Esophagus muscularis mucosa (tissue), 4 donors: ENCODE data around the gene SPINT4. TPM values are rescaled to one million over a fixed set of nuclear protein-coding genes. Genes with fewer than 3 reads are reported as not detected.
"Not testable (repeated sequence)": the region's sequence is repeated elsewhere in the genome, so short reads cannot be mapped to it uniquely, and the experiment has no call there.

Source experiments
- DNase-seq: peaks from one replicate; pipeline ENCODE4 v3.0.0-alpha.2; 2017; ENCODE audit errors: extremely low spot score
- H3K27ac ChIP-seq, 4 donors: fragments of 200-600 bp; sonication (generic); replicated peaks in 1 of 4; 1 replicate in 3 of 4; 2 replicates in 1 of 4; pipeline ENCODE4 v1.5.1; 2016 to 2019; ENCODE audit warnings: mild to moderate bottlenecking in 1 of 4
- H3K27me3 ChIP-seq, 4 donors: fragments of 200-600 bp; sonication (generic); one replicate each; pipeline versions ENCODE4 v1.5.1 to v1.6.0; 2016 to 2019
- H3K36me3 ChIP-seq, 4 donors: fragments of 200-600 bp; sonication (generic); one replicate each; pipeline ENCODE4 v1.5.1; 2016 to 2019
- H3K4me1 ChIP-seq, 4 donors: fragments of 200-600 bp; sonication (generic); one replicate each; pipeline ENCODE4 v1.5.1; 2016 to 2019
- H3K4me3 ChIP-seq, 4 donors: fragments of 200-600 bp; sonication (generic); 1 replicate in 2 of 4; 2 replicates in 2 of 4; pipeline ENCODE4 v1.5.1; 2016 to 2019; ENCODE audit warnings: mild to moderate bottlenecking in 4 of 4, moderate library complexity in 1 of 4
- H3K9me3 ChIP-seq, 4 donors: fragments of 200-600 bp; sonication (generic); 1 replicate in 3 of 4; 2 replicates in 1 of 4; pipeline ENCODE4 v1.5.1; 2016 to 2019
- EP300 ChIP-seq: sonication (generic); formaldehyde crosslinking; IDR thresholded peaks from one replicate; pipeline ENCODE4 v1.6.1; 2017; ENCODE audit warnings: antibody characterized with exemption
- POLR2A ChIP-seq: fragments of 450-650 bp; IDR thresholded peaks from one replicate; pipeline ENCODE4 v1.6.1; 2017; ENCODE audit warnings: antibody characterized with exemption, moderate library complexity, mild to moderate bottlenecking, low read depth
- POLR2AphosphoS5 ChIP-seq, 2 donors: sonication (generic); formaldehyde crosslinking; IDR thresholded peaks; one replicate each; pipeline ENCODE4 v1.6.1; 2017; ENCODE audit warnings: antibody characterized with exemption in 2 of 2
- WGBS: methylation state at CpG from one replicate; pipeline ENCODE4 v1.1.5; 2018; 5-methylcytosine and 5-hydroxymethylcytosine counted together
- intact Hi-C: fragments of 100-400 bp; cut with DNase I; formaldehyde crosslinking; loops from one replicate; pipeline ENCODE4 v1.15.1; 2023
- total RNA-seq, 4 donors: library from RNA; depleted of rRNA; stranded (reverse); fragments of >200 nt; gene quantifications; one replicate each; pipeline versions ENCODE4 v1.1.0 to v1.2.1, GENCODE V29; 2016
- TF ChIP-seq, protein P1 (sequence below), 3 experiments: fragments of 200-600 bp in 2 of 3; fragments of 450-650 bp in 1 of 3; sonication (generic) in 2 of 3; IDR thresholded peaks; one replicate each; pipeline ENCODE4 v1.5.1; 2017 to 2019; ENCODE audit warnings: antibody characterized with exemption in 3 of 3, mild to moderate bottlenecking in 2 of 3, moderate library complexity in 1 of 3

SPINT4 gene
- total RNA-seq, 4 donors from 2014 or later: not detected

DNA sequence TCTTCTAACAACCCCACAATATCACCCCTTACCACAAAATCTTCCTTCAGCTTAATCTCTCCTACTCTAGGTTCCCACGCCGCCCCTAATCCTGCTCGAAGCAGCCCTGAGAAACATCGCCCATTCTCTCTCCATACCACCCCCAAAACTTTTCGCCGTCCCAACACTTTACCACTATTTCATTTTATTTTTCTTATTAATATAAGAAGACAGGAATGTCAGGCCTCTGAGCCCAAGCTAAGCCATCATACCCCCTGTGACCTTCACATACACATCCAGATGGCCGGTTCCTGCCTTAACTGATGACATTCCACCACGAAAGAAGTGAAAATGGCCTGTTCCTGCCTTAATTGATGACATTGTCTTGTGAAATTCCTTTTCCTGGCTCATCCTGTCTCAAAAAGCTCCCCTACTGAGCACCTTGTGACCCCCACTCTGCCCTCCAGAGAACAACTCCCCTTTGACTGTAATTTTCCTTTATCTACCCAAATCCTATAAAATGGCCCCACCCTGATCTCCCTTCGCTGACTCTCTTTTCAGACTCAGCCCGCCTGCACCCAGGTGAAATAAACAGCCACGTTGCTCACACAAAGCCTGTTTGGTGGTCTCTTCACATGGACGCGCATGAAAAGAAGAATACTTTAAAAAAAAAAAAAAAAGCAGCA is 42.6 kb downstream of the SPINT4 start:
- not testable (repeated sequence) for H3K27ac ChIP-seq, H3K36me3 ChIP-seq
- 82% methylated on average over 13 of the region's 13 CpGs for WGBS

DNA sequence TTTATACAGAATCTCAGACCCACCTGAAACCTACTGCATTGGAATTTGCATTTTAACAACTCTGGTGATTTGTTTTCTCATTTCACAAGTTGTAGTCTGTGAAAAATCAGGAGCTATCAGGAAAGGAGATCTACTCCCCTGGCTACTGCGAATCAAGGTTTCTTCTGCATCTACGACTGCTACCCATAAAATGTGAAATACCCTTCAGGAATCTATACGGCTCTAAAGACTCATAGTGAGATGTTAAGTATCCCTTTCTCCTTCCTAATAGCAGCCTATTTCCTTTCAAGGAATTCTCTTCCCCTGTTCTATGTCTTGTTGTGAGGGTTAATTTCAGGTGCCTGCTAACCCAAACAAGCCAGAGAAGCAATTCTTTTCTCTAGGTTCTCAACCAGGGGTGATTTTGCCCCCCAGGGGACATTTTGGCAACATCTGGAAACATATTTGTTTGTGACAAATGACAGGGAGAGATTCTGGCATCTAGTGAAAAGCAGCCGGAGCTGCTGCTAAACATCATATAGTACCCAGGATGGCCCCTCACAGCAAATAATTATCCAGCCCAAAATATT is 43.2 kb downstream of the SPINT4 start:
- DNase-seq: no peak
- intact Hi-C loops: no loop called here
- no peaks in the 10 kb centered on the region for H3K9me3 ChIP-seq
- TF ChIP-seq EP300 (no peak), POLR2A (no peak), POLR2AphosphoS5 (IDR thresholded peaks at IDR 0.05) (no peak)
- TF ChIP-seq, protein P1, sequence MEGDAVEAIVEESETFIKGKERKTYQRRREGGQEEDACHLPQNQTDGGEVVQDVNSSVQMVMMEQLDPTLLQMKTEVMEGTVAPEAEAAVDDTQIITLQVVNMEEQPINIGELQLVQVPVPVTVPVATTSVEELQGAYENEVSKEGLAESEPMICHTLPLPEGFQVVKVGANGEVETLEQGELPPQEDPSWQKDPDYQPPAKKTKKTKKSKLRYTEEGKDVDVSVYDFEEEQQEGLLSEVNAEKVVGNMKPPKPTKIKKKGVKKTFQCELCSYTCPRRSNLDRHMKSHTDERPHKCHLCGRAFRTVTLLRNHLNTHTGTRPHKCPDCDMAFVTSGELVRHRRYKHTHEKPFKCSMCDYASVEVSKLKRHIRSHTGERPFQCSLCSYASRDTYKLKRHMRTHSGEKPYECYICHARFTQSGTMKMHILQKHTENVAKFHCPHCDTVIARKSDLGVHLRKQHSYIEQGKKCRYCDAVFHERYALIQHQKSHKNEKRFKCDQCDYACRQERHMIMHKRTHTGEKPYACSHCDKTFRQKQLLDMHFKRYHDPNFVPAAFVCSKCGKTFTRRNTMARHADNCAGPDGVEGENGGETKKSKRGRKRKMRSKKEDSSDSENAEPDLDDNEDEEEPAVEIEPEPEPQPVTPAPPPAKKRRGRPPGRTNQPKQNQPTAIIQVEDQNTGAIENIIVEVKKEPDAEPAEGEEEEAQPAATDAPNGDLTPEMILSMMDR (IDR thresholded peaks at IDR 0.05): no peak
- no peak overlapping the region for H3K27ac ChIP-seq
- no peaks in the 10 kb centered on the region for H3K4me1 ChIP-seq
- no peak overlapping the region for H3K4me3 ChIP-seq
- no peaks in the 10 kb centered on the region for H3K27me3 ChIP-seq
- 67% methylated on average over 4 of the region's 4 CpGs for WGBS
- H3K36me3 ChIP-seq: no peaks in the 10 kb centered on the region

More for the DNA sequence above, 42.6 kb downstream of the SPINT4 start:
- H3K4me1 ChIP-seq, DNase-seq, H3K9me3 ChIP-seq, intact Hi-C loops, H3K4me3 ChIP-seq, H3K27me3 ChIP-seq: not testable (repeated sequence)

GRCh38 chr20:45765980-45766379 is 43.8 kb downstream of the SPINT4 start:
- no peaks in the 10 kb centered on the region for H3K27me3 ChIP-seq
- no peak overlapping the region for H3K4me3 ChIP-seq
- no peak for DNase-seq
- no peaks in the 10 kb centered on the region for H3K9me3 ChIP-seq
- no peak overlapping the region for H3K27ac ChIP-seq
- H3K36me3 ChIP-seq: no peaks in the 10 kb centered on the region
- WGBS: 80% methylated on average over 3 of the region's 3 CpGs
- H3K4me1 ChIP-seq: peaks cover 2 to 3% (median 3%) of the 10 kb centered on the region in 4 donors
- intact Hi-C loops: no loop called here
- TF ChIP-seq POLR2A (no peak), POLR2AphosphoS5 (IDR thresholded peaks at IDR 0.05) (no peak), EP300 (no peak)
- TF ChIP-seq, protein P1 (IDR thresholded peaks at IDR 0.05): no peak

GRCh38 chr20:45768479-45768878 is 46.3 kb downstream of the SPINT4 start:
- Histone ChIP-seq H3K9me3 (no peaks in the 10 kb centered on the region), H3K27ac (no peak overlapping the region), H3K4me3 (no peak overlapping the region), H3K36me3 (no peaks in the 10 kb centered on the region), H3K4me1 (peaks cover 9 to 14% (median 13%) of the 10 kb centered on the region in 4 donors), H3K27me3 (no peaks in the 10 kb centered on the region)
- intact Hi-C loops: no loop called here
- DNase-seq: no peak
- TF ChIP-seq POLR2A (no peak), EP300 (no peak), POLR2AphosphoS5 (IDR thresholded peaks at IDR 0.05) (no peak)
- TF ChIP-seq, protein P1 (IDR thresholded peaks at IDR 0.05): no peak

- Histone ChIP-seq H3K9me3 (no peaks in the 10 kb centered on the region), H3K36me3 (no peaks in the 10 kb centered on the region), H3K4me1 (peaks cover 9 to 21% (median 13%) of the 10 kb centered on the region in 4 donors), H3K27me3 (no peaks in the 10 kb centered on the region), H3K4me3 (no peak overlapping the region), H3K27ac (peak overlapping the region; percentile 64 to 74 (median 68))
- 39% methylated on average over 5 of the region's 5 CpGs for WGBS
- no peak for DNase-seq
- intact Hi-C loops: loop anchor here (2.0 to 10.0 kb wide), 4 partner anchors 224 to 452 kb away; partner anchors contain the start of gene EPPIN
- TF ChIP-seq, protein P1 (IDR thresholded peaks at IDR 0.05): peak; percentile 98 to 99 (median 98)
- peak; percentile 36 to 73 for TF ChIP-seq POLR2AphosphoS5 (IDR thresholded peaks at IDR 0.05)
- TF ChIP-seq POLR2A: no peak
Measured at GRCh38 chr20:45771182-45771759, 49.1 kb downstream of the SPINT4 start.
